Sigmoid colon (tissue), 4 donors: ENCODE data around the gene CRB3.

Source experiments
- EP300 ChIP-seq, 4 donors: sonication (generic); formaldehyde crosslinking; IDR thresholded peaks; one replicate each; pipeline ENCODE4 v1.6.1; 2017; ENCODE audit warnings: antibody characterized with exemption in 4 of 4
- POLR2A ChIP-seq, 2 donors: fragments of 450-650 bp; IDR thresholded peaks; one replicate each; pipeline ENCODE4 v1.6.1; 2016; ENCODE audit warnings: antibody characterized with exemption in 2 of 2, mild to moderate bottlenecking in 2 of 2, moderate library complexity in 2 of 2
- TF ChIP-seq, protein P1 (sequence below), 4 experiments: fragments of 450-650 bp in 3 of 4; fragments of 200-600 bp in 1 of 4; IDR thresholded peaks; one replicate each; pipeline ENCODE4 v1.5.1; 2016 to 2019; ENCODE audit warnings: antibody characterized with exemption in 4 of 4, mild to moderate bottlenecking in 3 of 4, moderate library complexity in 2 of 4

DNA sequence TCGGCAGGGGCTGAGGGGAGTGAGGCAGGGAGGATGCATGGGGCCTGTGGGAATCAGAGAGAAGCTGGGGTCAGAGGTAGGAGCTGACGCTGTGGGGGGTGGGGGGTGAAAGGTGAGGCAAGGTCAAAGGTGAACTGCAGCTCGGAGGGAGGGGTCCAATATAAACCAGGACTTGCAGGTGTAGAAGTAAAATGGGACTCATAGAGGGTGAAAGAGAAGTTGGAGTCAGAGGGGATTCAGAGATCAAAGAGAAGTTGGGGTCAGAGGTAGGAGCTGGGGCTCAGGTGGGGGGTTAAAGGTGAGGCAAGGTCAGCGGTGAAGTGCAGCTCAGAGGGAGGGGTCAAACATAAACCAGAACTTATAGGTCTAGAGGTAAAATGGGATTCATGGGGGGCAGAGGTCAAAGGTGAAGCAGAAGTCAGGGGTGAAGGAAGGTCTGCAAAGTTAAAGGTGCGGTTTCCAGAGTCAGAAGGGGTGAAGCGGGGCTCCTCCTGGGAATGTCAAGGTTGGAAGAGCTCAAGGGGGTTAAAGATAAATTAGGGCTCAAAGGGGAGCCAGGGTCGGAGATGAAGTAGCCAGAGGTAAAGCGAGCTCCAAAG, 30.5 kb downstream of the CRB3 start:
- TF ChIP-seq EP300 (IDR thresholded peaks at IDR 0.05) (no peak), POLR2A (IDR thresholded peaks at IDR 0.05) (no peak)
- TF ChIP-seq, protein P1, sequence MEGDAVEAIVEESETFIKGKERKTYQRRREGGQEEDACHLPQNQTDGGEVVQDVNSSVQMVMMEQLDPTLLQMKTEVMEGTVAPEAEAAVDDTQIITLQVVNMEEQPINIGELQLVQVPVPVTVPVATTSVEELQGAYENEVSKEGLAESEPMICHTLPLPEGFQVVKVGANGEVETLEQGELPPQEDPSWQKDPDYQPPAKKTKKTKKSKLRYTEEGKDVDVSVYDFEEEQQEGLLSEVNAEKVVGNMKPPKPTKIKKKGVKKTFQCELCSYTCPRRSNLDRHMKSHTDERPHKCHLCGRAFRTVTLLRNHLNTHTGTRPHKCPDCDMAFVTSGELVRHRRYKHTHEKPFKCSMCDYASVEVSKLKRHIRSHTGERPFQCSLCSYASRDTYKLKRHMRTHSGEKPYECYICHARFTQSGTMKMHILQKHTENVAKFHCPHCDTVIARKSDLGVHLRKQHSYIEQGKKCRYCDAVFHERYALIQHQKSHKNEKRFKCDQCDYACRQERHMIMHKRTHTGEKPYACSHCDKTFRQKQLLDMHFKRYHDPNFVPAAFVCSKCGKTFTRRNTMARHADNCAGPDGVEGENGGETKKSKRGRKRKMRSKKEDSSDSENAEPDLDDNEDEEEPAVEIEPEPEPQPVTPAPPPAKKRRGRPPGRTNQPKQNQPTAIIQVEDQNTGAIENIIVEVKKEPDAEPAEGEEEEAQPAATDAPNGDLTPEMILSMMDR (IDR thresholded peaks at IDR 0.05) = no peak
